Activated CD4-positive, alpha-beta T cell treated with anti-CD3 and anti-CD28 coated beads for 36 hours (primary cell): ENCODE results near the gene CLEC16A. TPM values are rescaled to one million over a fixed set of nuclear protein-coding genes. Genes with fewer than 3 reads are reported as not detected.

Experiments used
- ATAC-seq: fragments of 200-7000 bp; cut with Tn5 transposase; one replicate; pipeline ENCODE4 v1.10.0; 2021; ENCODE audit warnings: mild to moderate bottlenecking, moderate library complexity
- CTCF ChIA-PET: fragments of 350-600 bp; sonication (Branson Sonifier 250); formaldehyde crosslinking; loops from one replicate; lab custom pipeline; 2021; ENCODE audit warnings: antibody characterized with exemption; lab: Charles Lee
- POLR2A ChIA-PET: fragments of 350-600 bp; sonication (Branson Sonifier 250); formaldehyde crosslinking; loops from one replicate; lab custom pipeline; 2021; ENCODE audit warnings: antibody characterized with exemption, inconsistent platforms; lab: Charles Lee
- DNase-seq: peaks from one replicate; pipeline ENCODE4 v3.0.0-alpha.2; 2020
- H3K27ac Mint-ChIP-seq: one replicate; pipeline ENCODE4 v1.8.0; 2021; ENCODE audit warnings: mixed read lengths
- H3K27me3 Mint-ChIP-seq: one replicate; pipeline ENCODE4 v1.8.0; 2021; ENCODE audit warnings: mixed read lengths
- H3K36me3 Mint-ChIP-seq: one replicate; pipeline ENCODE4 v1.8.0; 2021; ENCODE audit warnings: low read depth, mixed read lengths
- H3K4me1 Mint-ChIP-seq: one replicate; pipeline ENCODE4 v1.8.0; 2021; ENCODE audit warnings: mixed read lengths
- H3K4me3 Mint-ChIP-seq: one replicate; pipeline ENCODE4 v1.8.0; 2021; ENCODE audit warnings: mild to moderate bottlenecking, moderate library complexity, mixed read lengths
- H3K9me3 Mint-ChIP-seq: one replicate; pipeline ENCODE4 v1.8.0; 2021; ENCODE audit warnings: low read depth, mixed read lengths
- intact Hi-C, 2 experiments: fragments of 100-400 bp; cut with DNase I in 1 of 2; cut with micrococcal nuclease in 1 of 2; formaldehyde crosslinking; loops; one replicate each; pipeline versions ENCODE4 v1.14.2 to v1.15.1; 2022 to 2024; cut with DNase I, micrococcal nuclease
- total RNA-seq, 2 experiments: library from RNA; stranded (reverse); gene quantifications; one replicate each; pipeline ENCODE4 v1.2.3, GENCODE V29; 2021

The CLEC16A gene
- total RNA-seq, 2 experiments from 2014 or later: 23.5 to 25.4 TPM

GRCh38 chr16:11003141-11003540, 58.8 kb downstream of the CLEC16A start:
- Mint-ChIP-seq H3K36me3 (peaks cover 13% of the 10 kb centered on the region), H3K4me1 (peaks cover 9% of the 10 kb centered on the region), H3K27me3 (no peaks in the 10 kb centered on the region), H3K4me3 (no peak overlapping the region), H3K9me3 (no peaks in the 10 kb centered on the region), H3K27ac (no peak overlapping the region)
- ChIA-PET CTCF (no interaction called here), POLR2A (no interaction called here)
- intact Hi-C loops: no loop called here
- no peak for DNase-seq
- ATAC-seq: no peak

- no peaks in the 10 kb centered on the region for H3K9me3 Mint-ChIP-seq
- DNase-seq (no peak), ATAC-seq (no peak)
- no peak overlapping the region for H3K27ac Mint-ChIP-seq
- H3K27me3 Mint-ChIP-seq: no peaks in the 10 kb centered on the region
- no peak overlapping the region for H3K4me3 Mint-ChIP-seq
- H3K4me1 Mint-ChIP-seq: peaks cover 8% of the 10 kb centered on the region
- POLR2A ChIA-PET: no interaction called here
- intact Hi-C loops: no loop called here
- H3K36me3 Mint-ChIP-seq: peaks cover 18% of the 10 kb centered on the region
- CTCF ChIA-PET: no interaction called here
These were observed 60.0 kb downstream of the CLEC16A start for GRCh38 chr16:11004351-11004750.

GRCh38 chr16:11004973-11005610, 60.7 kb downstream of the CLEC16A start:
- CTCF ChIA-PET: interaction anchor here (1.0 kb wide), 1 partner anchor 401 kb away, joined by 3 read pairs; no protein-coding TSS in a partner anchor
- H3K27ac Mint-ChIP-seq: no peak overlapping the region

GRCh38 chr16:11005611-11005975, 61.2 kb downstream of the CLEC16A start:
- intact Hi-C loops: no loop called here
- Mint-ChIP-seq H3K27ac (no peak overlapping the region), H3K36me3 (peaks cover 22% of the 10 kb centered on the region), H3K9me3 (no peaks in the 10 kb centered on the region), H3K27me3 (no peaks in the 10 kb centered on the region), H3K4me3 (no peak overlapping the region), H3K4me1 (peaks cover 7% of the 10 kb centered on the region)
- no peak for DNase-seq
- POLR2A ChIA-PET: interaction anchor here (0.7 kb wide), 1 partner anchor 100 kb away, joined by 3 read pairs; no protein-coding TSS in a partner anchor
- CTCF ChIA-PET: interaction anchor here (0.7 to 1.0 kb wide), 2 partner anchors 16 to 400 kb away, joined by 3 read pairs; no protein-coding TSS in a partner anchor
- ATAC-seq: no peak

More at GRCh38 chr16:11004973-11005610, 60.7 kb downstream of the CLEC16A start:
- intact Hi-C loops: no loop called here
- peak; percentile 30 for ATAC-seq
- POLR2A ChIA-PET: interaction anchor here (0.7 kb wide), 1 partner anchor 100 kb away, joined by 3 read pairs; no protein-coding TSS in a partner anchor
- Mint-ChIP-seq H3K36me3 (peaks cover 19% of the 10 kb centered on the region), H3K27me3 (no peaks in the 10 kb centered on the region), H3K9me3 (no peaks in the 10 kb centered on the region), H3K4me3 (no peak overlapping the region), H3K4me1 (peaks cover 7% of the 10 kb centered on the region)
- DNase-seq: no peak

GRCh38 chr16:11006656-11007055, 62.3 kb downstream of the CLEC16A start:
- peaks cover 7% of the 10 kb centered on the region for H3K4me1 Mint-ChIP-seq
- H3K9me3 Mint-ChIP-seq: no peaks in the 10 kb centered on the region
- intact Hi-C loops: no loop called here
- POLR2A ChIA-PET: no interaction called here
- CTCF ChIA-PET: interaction anchor here (0.6 to 1.8 kb wide), 4 partner anchors 14 to 365 kb away, joined by 3 to 4 read pairs (median 3); no protein-coding TSS in a partner anchor
- H3K27me3 Mint-ChIP-seq: no peaks in the 10 kb centered on the region
- no peak for ATAC-seq
- DNase-seq: no peak
- H3K27ac Mint-ChIP-seq: no peak overlapping the region
- peaks cover 28% of the 10 kb centered on the region for H3K36me3 Mint-ChIP-seq
- no peak overlapping the region for H3K4me3 Mint-ChIP-seq

- Mint-ChIP-seq H3K27me3 (no peaks in the 10 kb centered on the region), H3K4me1 (peaks cover 7% of the 10 kb centered on the region), H3K36me3 (peaks cover 30% of the 10 kb centered on the region), H3K9me3 (no peaks in the 10 kb centered on the region), H3K27ac (no peak overlapping the region), H3K4me3 (no peak overlapping the region)
- POLR2A ChIA-PET: no interaction called here
- DNase-seq (no peak), ATAC-seq (no peak)
- intact Hi-C loops: no loop called here
- CTCF ChIA-PET: interaction anchor here (0.5 to 1.8 kb wide), 4 partner anchors 13 to 364 kb away, joined by 3 to 4 read pairs (median 3); no protein-coding TSS in a partner anchor
These were observed 63.4 kb downstream of the CLEC16A start for GRCh38 chr16:11007714-11008280.

GRCh38 chr16:11009027-11009755, 64.8 kb downstream of the CLEC16A start:
- H3K27ac Mint-ChIP-seq: no peak overlapping the region
- H3K27me3 Mint-ChIP-seq: no peaks in the 10 kb centered on the region
- POLR2A ChIA-PET: no interaction called here
- no peaks in the 10 kb centered on the region for H3K9me3 Mint-ChIP-seq
- no peak for ATAC-seq
- H3K4me1 Mint-ChIP-seq: peaks cover 7% of the 10 kb centered on the region
- intact Hi-C loops: no loop called here
- H3K4me3 Mint-ChIP-seq: no peak overlapping the region
- CTCF ChIA-PET: no interaction called here
- peaks cover 33% of the 10 kb centered on the region for H3K36me3 Mint-ChIP-seq
- no peak for DNase-seq

- peak overlapping the region; percentile 15 for H3K27ac Mint-ChIP-seq
- DNase-seq (no peak), ATAC-seq (no peak)
- peaks cover 3% of the 10 kb centered on the region for H3K4me1 Mint-ChIP-seq
- no peaks in the 10 kb centered on the region for H3K27me3 Mint-ChIP-seq
- intact Hi-C loops: no loop called here
- POLR2A ChIA-PET: no interaction called here
- H3K36me3 Mint-ChIP-seq: peaks cover 28% of the 10 kb centered on the region
- CTCF ChIA-PET: no interaction called here
- H3K9me3 Mint-ChIP-seq: no peaks in the 10 kb centered on the region
- H3K4me3 Mint-ChIP-seq: no peak overlapping the region
These were observed 66.3 kb downstream of the CLEC16A start for GRCh38 chr16:11010575-11011221.

- CTCF ChIA-PET: no interaction called here
- H3K4me3 Mint-ChIP-seq: no peak overlapping the region
- no peak overlapping the region for H3K27ac Mint-ChIP-seq
- no peak for DNase-seq
- H3K9me3 Mint-ChIP-seq: no peaks in the 10 kb centered on the region
- intact Hi-C loops: no loop called here
- peaks cover 3% of the 10 kb centered on the region for H3K4me1 Mint-ChIP-seq
- POLR2A ChIA-PET: no interaction called here
- H3K27me3 Mint-ChIP-seq: no peaks in the 10 kb centered on the region
- ATAC-seq: no peak
- peaks cover 28% of the 10 kb centered on the region for H3K36me3 Mint-ChIP-seq
These were observed 67.0 kb downstream of the CLEC16A start for GRCh38 chr16:11011326-11011725.

GRCh38 chr16:11012841-11013240, 68.5 kb downstream of the CLEC16A start:
- DNase-seq (no peak), ATAC-seq (no peak)
- H3K27ac Mint-ChIP-seq: no peak overlapping the region
- H3K4me1 Mint-ChIP-seq: peaks cover 13% of the 10 kb centered on the region
- H3K4me3 Mint-ChIP-seq: no peak overlapping the region
- H3K9me3 Mint-ChIP-seq: no peaks in the 10 kb centered on the region
- H3K36me3 Mint-ChIP-seq: peaks cover 29% of the 10 kb centered on the region
- ChIA-PET POLR2A (no interaction called here), CTCF (no interaction called here)
- intact Hi-C loops: no loop called here
- no peaks in the 10 kb centered on the region for H3K27me3 Mint-ChIP-seq

GRCh38 chr16:11014136-11014535, 69.8 kb downstream of the CLEC16A start:
- no peaks in the 10 kb centered on the region for H3K27me3 Mint-ChIP-seq
- POLR2A ChIA-PET: no interaction called here
- H3K4me3 Mint-ChIP-seq: no peak overlapping the region
- ATAC-seq: no peak
- no peaks in the 10 kb centered on the region for H3K9me3 Mint-ChIP-seq
- DNase-seq: no peak
- peaks cover 28% of the 10 kb centered on the region for H3K36me3 Mint-ChIP-seq
- CTCF ChIA-PET: interaction anchor here (0.8 kb wide), 1 partner anchor 88 kb away, joined by 3 read pairs; no protein-coding TSS in a partner anchor
- intact Hi-C loops: no loop called here
- peaks cover 13% of the 10 kb centered on the region for H3K4me1 Mint-ChIP-seq
- H3K27ac Mint-ChIP-seq: no peak overlapping the region
